ENCODE measurements around the gene P2RX6.

- TF ChIP-seq EZH2 (IDR thresholded peaks at IDR 0.05; ENCODE audit: insufficient read depth, poor library complexity, severe bottlenecking) (no peak), EZH2phosphoT487 (IDR thresholded peaks at IDR 0.05; ENCODE audit: insufficient read depth, low read depth) (no peak)
Measured at GRCh38 chr22:21052715-21053459, 37.9 kb downstream of the P2RX6 start.
